Measurements from ENCODE around the gene AZU1.

DNA sequence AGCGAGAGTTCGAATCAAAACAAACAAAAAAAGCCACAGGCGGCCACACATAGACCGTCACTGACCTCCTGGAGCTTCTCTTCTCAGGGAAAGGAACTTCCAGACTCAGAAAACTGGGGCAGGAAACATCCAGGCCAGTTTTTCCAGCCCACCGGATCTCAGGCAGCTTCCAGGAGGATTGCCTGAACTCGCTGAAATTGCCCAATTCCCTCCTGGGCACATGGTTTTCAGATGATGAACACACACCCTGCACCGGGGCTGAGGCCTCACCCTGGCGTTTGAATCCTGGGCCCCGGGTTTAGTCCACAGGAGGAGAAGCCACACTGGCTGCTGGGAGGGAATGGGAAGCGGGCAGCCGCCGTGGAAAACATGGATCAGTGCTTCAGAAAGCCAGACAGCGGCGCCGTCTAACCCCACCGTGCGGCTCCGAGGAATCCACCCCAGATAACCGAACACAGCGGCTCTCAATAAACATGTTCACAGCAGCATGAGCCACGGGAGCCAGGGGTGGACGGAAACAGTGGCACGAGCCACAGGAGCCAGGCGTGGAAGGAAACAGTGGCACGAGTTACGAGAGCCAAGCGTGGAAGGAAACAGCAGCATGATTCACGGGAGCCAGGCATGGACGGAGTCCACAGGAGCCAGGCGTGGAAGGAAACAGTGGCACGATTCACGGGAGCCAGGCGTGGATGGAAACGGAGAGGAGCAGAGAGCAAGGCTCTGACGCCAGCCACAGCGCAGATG, 48.6 kb upstream of the AZU1 start:
- TF ChIP-seq TAF1 (IDR thresholded peaks at IDR 0.05; ENCODE audit: borderline replicate concordance, insufficient read depth, low read length), result no peak
- TF ChIP-seq, protein P1, sequence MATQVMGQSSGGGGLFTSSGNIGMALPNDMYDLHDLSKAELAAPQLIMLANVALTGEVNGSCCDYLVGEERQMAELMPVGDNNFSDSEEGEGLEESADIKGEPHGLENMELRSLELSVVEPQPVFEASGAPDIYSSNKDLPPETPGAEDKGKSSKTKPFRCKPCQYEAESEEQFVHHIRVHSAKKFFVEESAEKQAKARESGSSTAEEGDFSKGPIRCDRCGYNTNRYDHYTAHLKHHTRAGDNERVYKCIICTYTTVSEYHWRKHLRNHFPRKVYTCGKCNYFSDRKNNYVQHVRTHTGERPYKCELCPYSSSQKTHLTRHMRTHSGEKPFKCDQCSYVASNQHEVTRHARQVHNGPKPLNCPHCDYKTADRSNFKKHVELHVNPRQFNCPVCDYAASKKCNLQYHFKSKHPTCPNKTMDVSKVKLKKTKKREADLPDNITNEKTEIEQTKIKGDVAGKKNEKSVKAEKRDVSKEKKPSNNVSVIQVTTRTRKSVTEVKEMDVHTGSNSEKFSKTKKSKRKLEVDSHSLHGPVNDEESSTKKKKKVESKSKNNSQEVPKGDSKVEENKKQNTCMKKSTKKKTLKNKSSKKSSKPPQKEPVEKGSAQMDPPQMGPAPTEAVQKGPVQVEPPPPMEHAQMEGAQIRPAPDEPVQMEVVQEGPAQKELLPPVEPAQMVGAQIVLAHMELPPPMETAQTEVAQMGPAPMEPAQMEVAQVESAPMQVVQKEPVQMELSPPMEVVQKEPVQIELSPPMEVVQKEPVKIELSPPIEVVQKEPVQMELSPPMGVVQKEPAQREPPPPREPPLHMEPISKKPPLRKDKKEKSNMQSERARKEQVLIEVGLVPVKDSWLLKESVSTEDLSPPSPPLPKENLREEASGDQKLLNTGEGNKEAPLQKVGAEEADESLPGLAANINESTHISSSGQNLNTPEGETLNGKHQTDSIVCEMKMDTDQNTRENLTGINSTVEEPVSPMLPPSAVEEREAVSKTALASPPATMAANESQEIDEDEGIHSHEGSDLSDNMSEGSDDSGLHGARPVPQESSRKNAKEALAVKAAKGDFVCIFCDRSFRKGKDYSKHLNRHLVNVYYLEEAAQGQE (IDR thresholded peaks at IDR 0.05; ENCODE audit: insufficient read depth in 1 of 2, low read depth in 2 of 2, low read length in 2 of 2), result no peak
- no peak for TF ChIP-seq FOXP2 (optimal IDR thresholded peaks at IDR 0.05; ENCODE audit: borderline replicate concordance, extremely low read depth, extremely low read length, insufficient read depth)
- no peak for TF ChIP-seq POLR2AphosphoS5 (IDR thresholded peaks at IDR 0.05; ENCODE audit: low read depth, low read length)
- 0 out of 2 replicates have a peak, but pooled peaks have one; percentile 38 for TF ChIP-seq SIN3A (IDR thresholded peaks at IDR 0.05; ENCODE audit: borderline replicate concordance, insufficient read depth, low read length)
